GM23338 (cell line): ENCODE data around the gene CDC42BPG. TPM values are rescaled to one million over a fixed set of nuclear protein-coding genes. Genes with fewer than 3 reads are reported as not detected.

ENCODE experiments used
- ATAC-seq: fragments of 200-7000 bp; cut with Tn5 transposase; 3 replicates; pipeline ENCODE4 v1.9.1; 2020
- DNase-seq: peaks from one replicate; pipeline ENCODE4 v3.0.0-alpha.2; 2015; ENCODE audit warnings: low spot score
- H2AFZ ChIP-seq: fragments of 200-600 bp; sonication (generic); 2 replicates; pipeline ENCODE4 v1.8.0; 2016; ENCODE audit warnings: antibody characterized with exemption, mild to moderate bottlenecking, moderate library complexity
- H3F3A ChIP-seq: fragments of 200-600 bp; sonication (generic); replicated peaks from 2 replicates; pipeline ENCODE4 v1.8.0; 2017; ENCODE audit warnings: antibody characterized with exemption, mixed run types, low read depth
- H3K27ac ChIP-seq: fragments of 200-600 bp; sonication (generic); 2 replicates; pipeline ENCODE4 v1.6.1; 2016; ENCODE audit warnings: low read depth
- H3K27me3 ChIP-seq: fragments of 200-600 bp; sonication (generic); 2 replicates; pipeline ENCODE4 v1.8.0; 2016; ENCODE audit warnings: mild to moderate bottlenecking, mixed run types, moderate library complexity; ENCODE audit not compliant: insufficient read depth
- H3K36me3 ChIP-seq: fragments of 200-600 bp; sonication (generic); 2 replicates; pipeline ENCODE4 v1.8.0; 2016; ENCODE audit warnings: mild to moderate bottlenecking; ENCODE audit not compliant: insufficient read depth
- H3K4me1 ChIP-seq: fragments of 200-600 bp; sonication (generic); 2 replicates; pipeline ENCODE4 v1.8.0; 2016; ENCODE audit warnings: mild to moderate bottlenecking, moderate library complexity; ENCODE audit not compliant: insufficient read depth
- H3K4me2 ChIP-seq: fragments of 200-600 bp; sonication (generic); 2 replicates; pipeline ENCODE4 v1.7.1; 2017; ENCODE audit warnings: mixed run types
- H3K4me3 ChIP-seq: fragments of 200-600 bp; sonication (generic); 2 replicates; pipeline ENCODE4 v1.6.1; 2016; ENCODE audit warnings: mixed run types
- H3K79me2 ChIP-seq: fragments of 200-600 bp; sonication (generic); replicated peaks from 2 replicates; pipeline ENCODE4 v1.8.0; 2017; ENCODE audit warnings: mild to moderate bottlenecking; ENCODE audit not compliant: insufficient read depth
- H3K9me2 ChIP-seq: fragments of 200-600 bp; sonication (generic); 2 replicates; pipeline ENCODE4 v1.8.0; 2017; ENCODE audit not compliant: insufficient read depth
- H4K20me1 ChIP-seq: fragments of 200-600 bp; sonication (generic); replicated peaks from 2 replicates; pipeline ENCODE4 v1.8.0; 2017; ENCODE audit warnings: mild to moderate bottlenecking; ENCODE audit not compliant: insufficient read depth
- H3K27ac Mint-ChIP-seq: 2 replicates; pipeline ENCODE4 v1.8.0; 2020; ENCODE audit warnings: inconsistent platforms, mild to moderate bottlenecking, moderate library complexity, mixed read lengths
- H3K27me3 Mint-ChIP-seq: 3 replicates; pipeline ENCODE4 v1.8.0; 2022; ENCODE audit warnings: low read depth, mild to moderate bottlenecking, moderate library complexity, mixed read lengths, inconsistent platforms; ENCODE audit not compliant: insufficient read depth, poor library complexity
- H3K36me3 Mint-ChIP-seq: 3 replicates; pipeline ENCODE4 v1.8.0; 2021; ENCODE audit warnings: low read depth, mild to moderate bottlenecking, inconsistent platforms, moderate library complexity, mixed read lengths
- H3K4me1 Mint-ChIP-seq: 3 replicates; pipeline ENCODE4 v1.8.0; 2020; ENCODE audit warnings: mild to moderate bottlenecking, inconsistent platforms, mixed read lengths
- H3K4me3 Mint-ChIP-seq: 3 replicates; pipeline ENCODE4 v1.8.0; 2021; ENCODE audit warnings: moderate library complexity, mild to moderate bottlenecking, inconsistent platforms, mixed read lengths
- H3K9me3 Mint-ChIP-seq: 3 replicates; pipeline ENCODE4 v1.8.0; 2020; ENCODE audit warnings: moderate library complexity, mild to moderate bottlenecking, inconsistent platforms, mixed read lengths
- CREB1 ChIP-seq: fragments of 250-450 bp; sonication (Bioruptor Pico); IDR thresholded peaks from 2 replicates; pipeline ENCODE4 v1.5.0; 2020; ENCODE audit warnings: low read depth, mild to moderate bottlenecking, moderate library complexity
- CTCF ChIP-seq, 2 experiments: fragments of 200-600 bp in 1 of 2; sonication (generic) in 1 of 2; conservative IDR thresholded peaks; 2 replicates each; pipeline versions ENCODE4 v1.5.1 to v1.6.1; 2016 to 2017; ENCODE audit warnings: antibody characterized with exemption in 2 of 2, low read depth in 2 of 2, mild to moderate bottlenecking in 2 of 2, moderate library complexity in 1 of 2
- ETS1 ChIP-seq: IDR thresholded peaks from 2 replicates; pipeline ENCODE4 v1.6.1; 2016; ENCODE audit warnings: antibody characterized with exemption
- EZH2 ChIP-seq: fragments of 200-600 bp; sonication (generic); IDR thresholded peaks from one replicate; pipeline ENCODE4 v1.8.0; 2017; ENCODE audit warnings: antibody characterized with exemption, mild to moderate bottlenecking, low read depth; ENCODE audit not compliant: unreplicated experiment
- JUNB ChIP-seq: IDR thresholded peaks from one replicate; pipeline ENCODE4 v1.6.1; 2016; ENCODE audit warnings: antibody characterized with exemption; ENCODE audit not compliant: unreplicated experiment
- NANOG ChIP-seq: IDR thresholded peaks from 2 replicates; pipeline ENCODE4 v1.6.1; 2016; ENCODE audit warnings: antibody characterized with exemption, borderline replicate concordance
- POLR2AphosphoS5 ChIP-seq: IDR thresholded peaks from 2 replicates; pipeline ENCODE4 v1.6.1; 2016; ENCODE audit warnings: antibody characterized with exemption, low read depth
- REST ChIP-seq: IDR thresholded peaks from one replicate; pipeline ENCODE4 v1.6.1; 2018; ENCODE audit warnings: antibody characterized with exemption; ENCODE audit not compliant: unreplicated experiment
- STAT1 ChIP-seq: IDR thresholded peaks from one replicate; pipeline ENCODE4 v1.6.1; 2016; ENCODE audit warnings: antibody characterized with exemption; ENCODE audit not compliant: unreplicated experiment
- ZNF114 ChIP-seq: fragments of 250-450 bp; sonication (Bioruptor Pico); IDR thresholded peaks from 2 replicates; pipeline ENCODE4 v1.5.0; 2020; ENCODE audit warnings: mild to moderate bottlenecking, moderate library complexity
- ZNF331 ChIP-seq: fragments of 250-450 bp; sonication (Bioruptor Pico); IDR thresholded peaks from 2 replicates; pipeline ENCODE4 v1.5.0; 2020; ENCODE audit warnings: low read depth, mild to moderate bottlenecking, moderate library complexity
- polyA plus RNA-seq: library from polyadenylated mRNA; unstranded; fragments of >200 nt; fragmentation: Nextera tagmentation; extraction: Ambion mirVana; gene quantifications from 2 replicates; pipeline ENCODE4 v1.2.1, GENCODE V29; 2016
- total RNA-seq: library from RNA; depleted of rRNA; stranded (reverse); fragments of >200 nt; shearing (Covaris generic); gene quantifications from 2 replicates; pipeline ENCODE4 v1.2.3, GENCODE V29; 2014

The CDC42BPG gene
- total and polyA plus RNA-seq, 2 experiments from 2014 or later: 2.3 to 11.6 TPM

GRCh38 chr11:64794526-64794925 lies 49.9 kb downstream of the CDC42BPG start:
- TF ChIP-seq CREB1 (no peak), REST (no peak), ZNF114 (CRISPR knock-in tag) (no peak)
- Histone ChIP-seq H3K36me3 (no peaks in the 10 kb centered on the region), H3K4me2 (no peak overlapping the region), H3K27me3 (no peaks in the 10 kb centered on the region), H2AFZ (no peak overlapping the region), H3K4me3 (no peak overlapping the region), H3K27ac (no peak overlapping the region), H3F3A (0 out of 2 replicates have a peak, but pooled peaks cover 2% of the 10 kb centered on the region), H4K20me1 (no peaks in the 10 kb centered on the region), H3K4me1 (no peaks in the 10 kb centered on the region), H3K9me2 (no peaks in the 10 kb centered on the region), H3K79me2 (no peaks in the 10 kb centered on the region)
- no peak overlapping the region for H3K27ac Mint-ChIP-seq
- no peaks in the 10 kb centered on the region; the same call in 2 of the 3 replicates for H3K36me3 Mint-ChIP-seq
- ATAC-seq (no peak), DNase-seq (no peak)
- H3K27me3 Mint-ChIP-seq: peaks cover 5% of the 10 kb centered on the region
- H3K9me3 Mint-ChIP-seq: no peaks in the 10 kb centered on the region
- H3K4me3 Mint-ChIP-seq: no peak overlapping the region
- H3K4me1 Mint-ChIP-seq: no peaks in the 10 kb centered on the region; the same call in 2 of the 3 replicates

- Histone ChIP-seq H3K27ac (no peak overlapping the region), H3K9me2 (no peaks in the 10 kb centered on the region), H3K36me3 (no peaks in the 10 kb centered on the region), H3K79me2 (no peaks in the 10 kb centered on the region), H3F3A (0 out of 2 replicates have a peak, but pooled peaks cover 2% of the 10 kb centered on the region), H3K27me3 (no peaks in the 10 kb centered on the region), H4K20me1 (no peaks in the 10 kb centered on the region), H3K4me1 (no peaks in the 10 kb centered on the region), H3K4me3 (no peak overlapping the region), H3K4me2 (no peak overlapping the region), H2AFZ (no peak overlapping the region)
- Mint-ChIP-seq H3K36me3 (no peaks in the 10 kb centered on the region), H3K4me3 (no peak overlapping the region), H3K9me3 (no peaks in the 10 kb centered on the region), H3K4me1 (no peaks in the 10 kb centered on the region), H3K27ac (no peak overlapping the region), H3K27me3 (peaks cover 5% of the 10 kb centered on the region)
- ATAC-seq (no peak), DNase-seq (no peak)
- TF ChIP-seq NANOG (no peak), JUNB (no peak), CTCF (conservative IDR thresholded peaks at IDR 0.05; ENCODE audit: low read depth in 2 of 2) (no peak), EZH2 (no peak), POLR2AphosphoS5 (no peak), ZNF331 (CRISPR knock-in tag) (no peak), STAT1 (no peak), ETS1 (no peak)
Measured at GRCh38 chr11:64793271-64794160, 50.9 kb downstream of the CDC42BPG start.
